GM10266 (cell line): ENCODE measurements around the gene RAB27B.

ENCODE experiments used
- DNase-seq: peaks from one replicate; pipeline ENCODE4 v3.0.0; 2012; ENCODE audit errors: extremely low spot score
- TF ChIP-seq, protein P1 (sequence below): IDR thresholded peaks from 2 replicates; pipeline ENCODE4 v1.5.1; 2012; ENCODE audit warnings: mild to moderate bottlenecking, low read depth; ENCODE audit not compliant: control insufficient read depth, insufficient read depth; ENCODE audit errors: missing control alignments

Gene RAB27B

DNA sequence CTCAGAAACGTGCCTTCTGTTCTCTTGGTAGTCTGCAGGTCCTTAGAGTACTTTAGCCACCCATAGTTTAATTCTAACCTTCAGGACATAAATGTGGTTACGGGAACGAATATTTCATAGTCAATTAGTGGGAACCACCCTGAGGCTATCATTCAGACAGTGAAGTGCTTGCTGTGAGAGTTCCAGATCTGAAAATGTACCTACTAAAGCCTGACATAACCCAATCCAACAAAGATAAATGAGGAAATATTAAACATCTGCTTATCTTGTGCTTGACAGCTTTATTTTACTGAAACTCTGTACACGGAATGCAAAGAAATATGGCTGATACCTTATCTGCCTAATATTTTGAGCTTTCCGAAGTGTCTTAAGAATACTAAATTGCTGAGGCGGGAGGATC lies 43.0 kb downstream of the RAB27B start:
- DNase-seq, result no peak
- TF ChIP-seq, protein P1, sequence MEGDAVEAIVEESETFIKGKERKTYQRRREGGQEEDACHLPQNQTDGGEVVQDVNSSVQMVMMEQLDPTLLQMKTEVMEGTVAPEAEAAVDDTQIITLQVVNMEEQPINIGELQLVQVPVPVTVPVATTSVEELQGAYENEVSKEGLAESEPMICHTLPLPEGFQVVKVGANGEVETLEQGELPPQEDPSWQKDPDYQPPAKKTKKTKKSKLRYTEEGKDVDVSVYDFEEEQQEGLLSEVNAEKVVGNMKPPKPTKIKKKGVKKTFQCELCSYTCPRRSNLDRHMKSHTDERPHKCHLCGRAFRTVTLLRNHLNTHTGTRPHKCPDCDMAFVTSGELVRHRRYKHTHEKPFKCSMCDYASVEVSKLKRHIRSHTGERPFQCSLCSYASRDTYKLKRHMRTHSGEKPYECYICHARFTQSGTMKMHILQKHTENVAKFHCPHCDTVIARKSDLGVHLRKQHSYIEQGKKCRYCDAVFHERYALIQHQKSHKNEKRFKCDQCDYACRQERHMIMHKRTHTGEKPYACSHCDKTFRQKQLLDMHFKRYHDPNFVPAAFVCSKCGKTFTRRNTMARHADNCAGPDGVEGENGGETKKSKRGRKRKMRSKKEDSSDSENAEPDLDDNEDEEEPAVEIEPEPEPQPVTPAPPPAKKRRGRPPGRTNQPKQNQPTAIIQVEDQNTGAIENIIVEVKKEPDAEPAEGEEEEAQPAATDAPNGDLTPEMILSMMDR, result no peak

GRCh38 chr18:54872681-54873080 lies 44.4 kb downstream of the RAB27B start:
- TF ChIP-seq, protein P1, result no peak
- DNase-seq, result no peak

GRCh38 chr18:54873884-54874255 lies 45.6 kb downstream of the RAB27B start:
- no peak for DNase-seq
- TF ChIP-seq, protein P1, result no peak

DNA sequence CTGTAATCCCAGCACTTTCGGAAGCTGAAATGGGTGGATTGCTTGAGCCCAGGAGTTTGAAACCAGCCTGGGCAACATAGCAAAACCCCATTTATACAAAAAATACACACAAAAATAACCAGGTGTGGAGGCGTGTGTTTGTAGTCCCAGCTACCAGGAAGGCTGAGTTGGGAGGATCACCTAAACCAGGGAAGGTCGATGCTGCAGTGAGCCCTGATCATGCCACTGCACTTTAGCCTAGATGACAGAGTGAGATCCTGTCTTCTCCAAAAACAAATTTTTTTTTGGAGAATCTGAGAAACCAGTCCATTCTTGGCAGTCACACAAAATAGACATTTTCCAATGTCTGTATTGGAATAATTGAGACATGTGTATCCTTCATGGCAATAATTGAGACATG lies 46.8 kb downstream of the RAB27B start:
- TF ChIP-seq, protein P1, result no peak
- DNase-seq, result no peak

- DNase-seq, result no peak
- TF ChIP-seq, protein P1, result no peak
These were observed 48.8 kb downstream of the RAB27B start for GRCh38 chr18:54877076-54877475.

DNA sequence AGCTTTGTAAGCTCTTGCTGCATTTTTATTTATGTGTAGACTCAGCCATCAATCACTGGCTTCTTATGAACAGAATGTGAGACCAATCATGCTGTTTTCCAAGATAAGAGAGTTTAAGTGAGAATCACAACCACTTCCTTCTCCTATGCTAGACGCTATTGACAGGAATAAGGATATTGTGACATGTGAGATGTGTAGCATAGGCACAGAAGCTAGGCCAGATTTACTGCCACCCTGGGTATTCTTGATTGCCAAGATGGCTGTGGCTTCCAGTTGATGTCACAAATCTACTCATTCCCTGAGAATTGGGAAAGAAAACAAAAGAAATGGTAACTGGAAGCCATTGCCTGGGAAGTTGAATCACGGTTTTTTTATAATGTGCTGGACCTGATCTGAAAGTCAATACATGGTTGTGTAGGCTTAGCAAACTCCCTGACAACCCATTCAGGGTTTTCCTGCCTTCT lies 49.9 kb downstream of the RAB27B start:
- TF ChIP-seq, protein P1, result no peak
- no peak for DNase-seq

GRCh38 chr18:54878659-54879358 lies 50.5 kb downstream of the RAB27B start:
- TF ChIP-seq, protein P1, result no peak
- DNase-seq, result no peak
